GM12891 (cell line): Measurements from ENCODE around the gene RER1.

Experiments used
- PAX5 ChIP-seq: IDR thresholded peaks from 2 replicates; pipeline ENCODE4 v1.6.1; 2011; ENCODE audit warnings: low read length, moderate library complexity, mild to moderate bottlenecking; ENCODE audit not compliant: insufficient read depth, severe bottlenecking
- POLR2A ChIP-seq: IDR thresholded peaks from 2 replicates; pipeline ENCODE4 v1.6.1; 2011; ENCODE audit warnings: low read depth, low read length, control low read depth
- POLR2AphosphoS5 ChIP-seq: IDR thresholded peaks from 2 replicates; pipeline ENCODE4 v1.6.1; 2011; ENCODE audit warnings: low read depth, low read length, control low read depth
- POU2F2 ChIP-seq: IDR thresholded peaks from 2 replicates; pipeline ENCODE4 v1.6.1; 2011; ENCODE audit warnings: low read depth, mild to moderate bottlenecking, control low read depth, low read length, moderate library complexity
- SPI1 ChIP-seq: IDR thresholded peaks from 2 replicates; pipeline ENCODE4 v1.6.1; 2011; ENCODE audit warnings: low read depth, low read length, control low read depth
- TAF1 ChIP-seq: IDR thresholded peaks from 2 replicates; pipeline ENCODE4 v1.6.1; 2011; ENCODE audit warnings: low read depth, low read length, control low read depth

DNA sequence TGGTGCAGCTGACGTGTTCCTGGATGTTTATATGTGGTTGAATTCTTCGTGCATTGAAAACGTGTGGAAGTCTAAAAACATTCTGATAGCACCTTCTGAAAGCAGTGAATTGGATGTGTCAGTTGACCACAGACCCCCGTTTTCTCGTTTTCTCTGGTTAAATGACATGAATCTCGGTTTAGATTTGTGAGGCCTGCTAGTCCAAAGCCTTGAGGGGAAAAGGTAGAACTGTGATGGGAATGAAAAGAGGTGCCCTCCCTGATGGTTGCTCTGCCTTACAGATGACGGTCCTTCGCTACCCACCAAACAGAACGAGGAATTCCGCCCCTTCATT, 8.9 kb downstream of the RER1 start:
- TF ChIP-seq POLR2A (no peak), SPI1 (no peak), POLR2AphosphoS5 (no peak), TAF1 (no peak), POU2F2 (no peak), PAX5 (no peak)
